Amniotic stem cell (primary cell): ENCODE data around the gene WNT11.

Source experiments
- DNase-seq: peaks from one replicate; lab custom pipeline; 2025; lab: John Stamatoyannopoulos, UW

WNT11 gene

GRCh38 chr11:76206327-76207081 is at the start of gene WNT11:
WNT11 (minus strand) TSS chr11:76206502; CDS start chr11:76206407, 95 bp downstream.
- no peak for DNase-seq

DNA sequence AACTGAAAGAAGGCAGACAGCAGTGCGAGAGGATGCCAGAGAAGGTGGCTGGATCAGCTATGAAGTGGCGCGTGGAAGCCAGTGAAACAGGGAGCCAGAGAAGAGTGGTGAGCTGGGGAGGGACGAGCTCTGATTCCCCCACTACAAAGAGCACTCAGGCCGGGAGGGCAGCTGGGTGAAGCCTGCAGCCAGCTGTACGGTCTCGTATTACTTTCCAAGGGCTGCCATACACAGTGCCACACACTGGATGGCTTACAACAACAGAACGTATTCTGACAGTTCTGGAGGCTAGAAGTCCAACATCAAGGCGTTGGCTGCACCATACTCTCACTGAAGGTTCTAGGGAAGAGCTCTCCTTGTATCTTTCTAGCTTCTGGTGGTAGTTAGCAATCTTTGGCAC is 47.1 kb upstream of the WNT11 start:
- DNase-seq = no peak

GRCh38 chr11:76252631-76253070 is 46.3 kb upstream of the WNT11 start:
- DNase-seq = no peak

DNA sequence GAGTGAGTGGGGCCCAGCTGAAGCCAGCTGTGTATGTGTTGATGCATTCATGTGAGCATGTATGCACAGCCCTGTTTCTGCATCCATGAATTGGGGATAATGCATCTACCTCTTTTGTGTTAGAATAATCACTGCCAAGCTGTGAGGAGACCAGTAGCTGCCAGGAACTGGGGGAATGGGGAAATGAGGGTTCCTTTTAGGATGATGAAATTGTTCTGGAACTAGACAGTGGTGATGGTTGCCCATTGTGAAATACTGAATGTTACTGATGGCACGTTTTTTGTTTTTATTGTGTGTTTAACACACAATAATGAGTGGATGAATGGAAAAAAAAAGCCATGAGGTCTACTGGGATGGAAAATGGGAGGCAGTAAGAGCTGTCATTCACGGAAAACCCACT is 45.3 kb upstream of the WNT11 start:
- DNase-seq = no peak

DNA sequence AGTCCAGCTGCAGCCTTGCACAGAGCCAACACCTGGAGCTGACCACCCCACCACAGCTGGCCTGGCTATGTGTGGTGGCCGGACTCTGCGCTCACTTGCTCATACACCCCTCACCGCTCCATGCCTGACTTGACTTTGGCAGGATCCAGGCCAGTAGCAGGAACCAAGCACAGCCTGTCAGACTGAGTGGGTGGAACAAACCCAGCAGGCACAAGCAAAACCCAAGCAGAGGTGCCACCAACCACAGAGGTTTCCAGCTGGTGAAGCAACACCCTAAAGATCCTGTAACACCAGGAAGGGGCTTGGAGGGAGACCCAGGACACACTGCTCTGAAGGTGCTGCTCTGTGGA is 44.9 kb upstream of the WNT11 start:
- DNase-seq = no peak

DNA sequence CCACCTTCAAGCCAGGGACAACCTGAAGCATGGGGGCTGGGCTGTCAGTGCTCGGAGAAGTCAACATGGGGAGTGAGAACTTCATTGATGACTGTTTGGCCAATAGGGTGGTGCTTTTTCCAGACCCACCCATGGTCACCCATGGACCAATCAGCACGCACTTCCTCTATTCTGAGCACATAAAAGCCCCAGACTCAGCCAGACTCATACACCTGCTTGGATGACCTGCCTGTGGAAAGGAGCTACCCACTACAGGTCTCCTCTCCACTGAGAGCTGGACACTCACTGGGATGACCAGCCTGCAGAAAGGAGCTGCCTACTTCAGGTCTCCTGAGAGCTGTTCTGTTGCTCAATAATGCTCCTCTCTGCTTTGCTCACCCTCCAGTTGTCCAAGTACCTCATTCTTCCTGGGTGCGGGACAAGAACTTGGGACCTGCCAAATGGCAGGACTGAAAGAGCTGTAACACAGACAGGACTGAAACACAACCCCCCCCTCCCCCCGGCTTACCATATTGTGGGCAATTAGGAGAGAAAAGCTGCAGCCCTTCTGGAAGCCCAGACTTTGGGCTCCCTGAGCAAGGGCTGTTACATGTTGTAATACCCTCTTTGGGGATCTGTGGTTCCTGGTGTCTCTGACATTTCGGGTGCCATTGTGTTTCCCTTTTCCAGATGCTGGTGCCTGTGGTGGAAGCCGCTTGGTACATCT is 44.4 kb upstream of the WNT11 start:
- no peak for DNase-seq

DNA sequence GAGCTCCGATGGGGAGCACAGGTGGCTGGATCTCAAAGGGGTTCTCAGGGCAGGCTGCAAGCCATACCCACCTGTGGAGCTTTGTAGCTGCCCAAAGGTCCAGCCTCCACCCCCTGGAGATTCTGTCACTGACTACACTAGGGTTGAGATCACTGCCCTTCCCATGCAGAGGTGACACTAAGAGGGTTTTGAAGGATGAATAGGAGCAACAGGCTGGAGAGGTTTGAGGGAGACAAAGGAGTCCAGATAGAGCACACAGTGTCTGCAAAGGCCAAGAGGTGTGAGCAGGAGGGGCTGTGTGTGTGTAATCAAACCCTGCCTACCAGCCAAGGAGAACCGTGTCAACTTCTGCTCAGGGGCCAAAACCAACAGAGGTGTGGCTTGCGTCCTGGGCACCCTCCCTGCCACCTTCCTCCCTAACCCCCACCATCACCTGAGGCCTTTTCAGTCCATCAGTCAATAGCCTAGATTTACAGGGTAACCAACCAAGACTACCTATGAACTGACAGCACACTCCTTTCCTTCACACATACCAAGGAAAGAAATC is 43.0 kb upstream of the WNT11 start:
- no peak for DNase-seq

DNA sequence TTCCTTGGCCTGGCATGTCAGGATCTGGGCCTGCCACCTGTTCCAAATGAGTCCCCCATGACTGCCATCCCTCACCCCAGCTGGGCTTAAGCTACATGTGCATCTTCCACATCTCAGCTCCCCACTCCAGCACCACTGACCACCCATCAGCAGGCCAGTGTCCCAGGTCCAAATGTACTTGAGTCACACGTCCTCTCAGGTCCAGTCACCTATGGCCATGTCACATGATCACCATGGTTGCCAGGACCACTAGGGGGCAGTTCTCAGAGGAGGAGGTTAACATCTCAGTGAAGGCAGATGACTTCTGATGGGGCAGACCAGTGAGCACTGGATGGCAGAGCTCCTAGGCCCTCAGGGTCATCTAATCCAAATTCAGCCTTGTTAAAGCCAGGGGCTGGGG is 41.9 kb upstream of the WNT11 start:
- DNase-seq = no peak

DNA sequence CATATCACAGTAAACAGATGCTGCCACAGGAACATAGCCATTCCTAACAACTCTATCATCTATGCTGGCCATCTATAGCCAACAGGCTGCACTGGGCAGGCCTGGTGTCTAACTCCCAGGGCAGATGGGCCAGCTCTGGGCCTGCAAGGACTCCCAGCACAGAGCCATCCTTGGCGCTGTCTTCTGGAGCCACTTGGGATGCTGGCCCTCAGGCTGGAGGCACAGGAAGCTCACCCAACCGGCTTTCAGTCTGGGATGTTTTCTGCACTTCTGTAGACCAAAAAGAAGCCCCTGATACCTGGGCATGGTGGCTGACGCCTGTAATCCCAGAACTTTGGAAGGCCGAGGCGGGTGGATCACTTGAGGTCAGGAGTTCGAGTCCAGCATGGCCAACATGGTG is 40.8 kb upstream of the WNT11 start:
- DNase-seq = no peak

- DNase-seq = no peak
Observed at GRCh38 chr11:76246271-76246933, 40.1 kb upstream of the WNT11 start.

GRCh38 chr11:76245720-76246119 is 39.4 kb upstream of the WNT11 start:
- no peak for DNase-seq

DNA sequence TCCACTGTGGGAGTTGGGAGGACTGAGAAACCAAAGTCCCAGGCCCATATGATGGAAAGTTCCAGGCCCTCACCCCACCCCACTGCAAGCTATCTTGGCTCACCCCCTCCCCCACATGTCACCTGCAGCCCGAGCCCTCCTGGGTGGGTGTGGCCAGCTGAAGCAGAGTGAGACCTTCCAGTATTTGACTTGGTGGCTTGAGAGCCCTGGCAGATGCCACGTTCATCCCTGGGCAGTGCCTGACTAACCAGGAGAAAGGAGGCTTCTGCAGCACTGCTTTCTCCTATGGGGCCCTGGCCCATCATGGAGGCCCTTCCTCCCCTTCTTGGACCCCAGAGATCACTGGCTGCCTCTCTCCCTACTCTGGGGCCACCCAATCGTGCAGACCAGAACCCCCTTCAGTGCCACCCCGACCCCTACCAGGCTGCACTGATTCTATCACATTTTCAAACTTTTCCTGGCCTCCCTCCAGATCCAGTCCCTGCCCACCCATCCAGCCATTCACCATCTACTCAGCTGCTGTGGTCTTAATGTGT is 38.1 kb upstream of the WNT11 start:
- no peak for DNase-seq

DNA sequence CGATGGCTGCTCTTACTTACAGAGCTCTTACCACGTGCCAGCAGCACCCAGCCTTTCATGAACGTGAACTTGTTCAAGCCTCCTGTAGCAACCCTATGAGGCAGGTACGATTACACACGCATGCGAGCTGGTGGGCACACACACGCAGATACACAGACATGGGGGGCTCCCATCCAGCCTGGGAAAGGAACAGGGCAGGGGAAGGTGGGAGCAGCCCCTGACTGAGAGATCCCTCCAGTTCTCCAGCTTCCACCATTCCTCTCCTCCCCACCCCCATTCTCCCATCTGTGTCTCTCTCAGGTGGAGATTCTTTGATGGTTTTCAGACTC is 37.6 kb upstream of the WNT11 start:
- no peak for DNase-seq

DNA sequence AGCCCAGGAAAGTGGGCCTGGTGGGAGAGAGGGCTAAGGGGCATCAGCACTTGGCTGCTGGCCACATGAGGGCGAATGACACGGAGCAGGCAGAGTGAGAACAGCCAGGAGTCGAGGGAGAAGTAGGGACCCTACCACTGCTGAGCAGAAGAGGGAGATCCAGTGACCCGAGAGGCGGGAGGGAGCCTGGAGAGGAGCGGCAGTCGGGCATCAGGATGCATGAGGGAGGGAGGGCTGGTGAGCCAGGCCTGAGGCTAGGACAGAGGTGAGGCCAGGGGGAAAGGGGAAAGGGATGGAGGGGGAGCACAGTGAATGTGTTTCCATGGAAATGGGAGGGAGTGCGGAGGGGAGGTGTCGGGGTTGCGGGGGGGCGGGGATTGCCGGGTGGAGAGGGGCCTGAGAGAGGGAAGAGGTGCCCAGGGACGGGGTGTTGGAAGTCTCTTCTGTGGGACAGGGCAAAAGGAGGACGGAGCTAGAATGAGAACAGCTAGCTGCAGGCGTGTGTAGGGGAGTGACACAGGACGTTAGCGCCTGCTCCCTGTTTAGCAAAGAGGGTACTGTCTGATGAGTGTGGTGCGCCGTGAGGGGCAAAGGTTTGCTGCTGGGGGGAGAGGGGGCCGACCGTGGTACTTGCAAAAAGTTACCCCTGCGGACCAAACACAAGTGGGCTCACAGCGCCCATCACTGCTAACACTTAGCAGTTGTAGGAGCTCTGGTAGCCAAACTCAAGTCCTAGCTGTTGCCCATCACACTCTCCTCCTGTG is 37.1 kb upstream of the WNT11 start:
- no peak for DNase-seq

DNA sequence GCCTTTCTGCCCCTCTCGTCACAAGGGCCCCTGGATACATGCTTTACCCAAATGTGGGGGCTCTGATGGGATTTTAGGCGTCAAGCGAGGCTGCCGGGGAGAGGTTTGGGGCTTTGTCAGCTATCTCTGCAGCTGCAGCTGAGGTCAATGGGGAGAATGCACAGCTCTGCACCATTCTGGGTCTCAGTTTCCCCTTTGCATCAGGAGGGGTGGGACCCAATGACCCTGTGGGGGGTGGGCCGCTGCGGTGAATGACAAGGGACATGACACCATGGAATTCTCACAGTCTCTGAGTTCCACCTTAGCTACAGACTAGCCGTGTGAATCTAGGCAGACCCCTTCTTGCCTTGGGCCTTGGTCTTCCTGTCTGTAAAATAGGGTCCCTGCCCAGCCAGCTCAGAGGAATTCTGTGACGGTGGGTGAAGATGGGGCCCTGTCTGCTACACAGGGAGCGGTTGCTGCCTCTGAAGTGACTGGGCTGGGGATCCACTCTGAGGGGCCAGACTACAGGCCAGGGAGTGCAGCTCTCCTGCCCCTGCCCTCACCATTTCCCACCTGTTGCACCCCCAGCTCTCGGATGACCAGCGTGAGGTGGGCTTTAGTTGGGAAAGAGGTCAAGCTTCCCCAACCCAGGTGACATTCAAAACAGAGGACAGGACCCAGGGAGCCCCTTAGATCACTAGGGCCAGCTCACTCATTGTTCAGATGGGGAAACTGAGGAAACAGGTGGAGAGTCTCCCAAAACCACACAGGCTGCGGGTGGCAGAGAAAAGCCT is 35.9 kb upstream of the WNT11 start:
- no peak for DNase-seq

DNA sequence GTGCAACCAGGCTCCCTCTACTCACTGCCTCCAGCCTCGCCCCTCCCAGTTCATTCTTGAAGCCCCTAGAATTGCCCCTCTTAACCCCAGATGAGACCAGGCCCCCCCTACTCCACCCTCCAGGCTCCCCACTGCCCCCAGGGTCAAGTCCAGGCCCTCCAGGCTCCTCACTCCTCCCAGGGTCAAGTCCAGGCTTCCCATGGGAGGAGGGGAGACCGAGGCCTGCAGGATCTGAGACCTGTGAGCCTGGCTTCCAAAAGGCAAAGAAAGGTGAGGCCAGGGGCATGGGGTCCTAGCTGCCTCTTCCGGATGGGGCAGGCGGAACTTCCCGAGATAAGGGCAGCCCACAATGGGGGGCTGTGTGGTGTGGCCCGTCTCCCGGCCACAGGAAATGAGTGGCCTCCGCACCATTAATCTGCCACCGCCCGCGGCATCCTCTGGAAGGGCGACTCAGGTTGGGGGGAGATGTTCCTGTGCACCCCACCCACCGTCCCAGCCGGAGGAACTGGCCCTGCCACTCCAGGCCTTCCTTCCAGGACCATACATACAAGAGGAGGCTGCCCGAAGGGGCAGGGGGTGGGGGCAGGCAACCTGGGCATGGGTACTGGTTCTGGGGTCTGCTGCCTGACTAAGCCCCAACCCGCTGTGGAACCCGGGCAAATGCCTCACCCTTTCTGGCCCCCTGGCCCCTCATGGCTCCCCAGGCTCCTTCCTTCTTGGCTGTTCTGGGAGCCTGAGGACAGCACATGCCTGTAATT is 35.1 kb upstream of the WNT11 start:
- DNase-seq = no peak

GRCh38 chr11:76240666-76241065 is 34.4 kb upstream of the WNT11 start:
- DNase-seq = no peak

GRCh38 chr11:76240161-76240540 is 33.8 kb upstream of the WNT11 start:
- DNase-seq = no peak

- no peak for DNase-seq
Observed at GRCh38 chr11:76239483-76240160, 33.3 kb upstream of the WNT11 start.

GRCh38 chr11:76238551-76238950 is 32.2 kb upstream of the WNT11 start:
- DNase-seq = no peak
